HG03045 (cell line): ENCODE data around the gene GALNT18.

Experiments used
- ATAC-seq: cut with Tn5 transposase; IDR thresholded peaks from one replicate; pipeline ENCODE4 v1.9.1; 2021; ENCODE audit warnings: mild to moderate bottlenecking, moderate library complexity; ENCODE audit not compliant: unreplicated experiment

The GALNT18 gene

GRCh38 chr11:11569936-11570491 lies 51.8 kb downstream of the GALNT18 start:
- no peak for ATAC-seq

GRCh38 chr11:11568651-11569229 lies 53.1 kb downstream of the GALNT18 start:
- no peak for ATAC-seq

GRCh38 chr11:11567936-11568650 lies 53.7 kb downstream of the GALNT18 start:
- no peak for ATAC-seq

- no peak for ATAC-seq
Observed at GRCh38 chr11:11565636-11566035, 56.2 kb downstream of the GALNT18 start.

- ATAC-seq, result no peak
Observed at GRCh38 chr11:11563200-11563975, 58.4 kb downstream of the GALNT18 start.

GRCh38 chr11:11561991-11562390 lies 59.8 kb downstream of the GALNT18 start:
- ATAC-seq, result no peak

GRCh38 chr11:11558826-11559225 lies 63.0 kb downstream of the GALNT18 start:
- no peak for ATAC-seq

GRCh38 chr11:11558396-11558795 lies 63.4 kb downstream of the GALNT18 start:
- no peak for ATAC-seq

- ATAC-seq, result no peak
Observed at GRCh38 chr11:11555208-11555607, 66.6 kb downstream of the GALNT18 start.

GRCh38 chr11:11553573-11553972 lies 68.2 kb downstream of the GALNT18 start:
- ATAC-seq, result no peak

- ATAC-seq, result no peak
Observed at GRCh38 chr11:11552529-11553087, 69.2 kb downstream of the GALNT18 start.

GRCh38 chr11:11550534-11550933 lies 71.3 kb downstream of the GALNT18 start:
- no peak for ATAC-seq

GRCh38 chr11:11545285-11546275 lies 76.2 kb downstream of the GALNT18 start:
- ATAC-seq, result no peak

GRCh38 chr11:11543656-11544055 lies 78.1 kb downstream of the GALNT18 start:
- no peak for ATAC-seq

GRCh38 chr11:11540157-11540556 lies 81.6 kb downstream of the GALNT18 start:
- no peak for ATAC-seq

GRCh38 chr11:11538277-11538960 lies 83.4 kb downstream of the GALNT18 start:
- no peak for ATAC-seq

- ATAC-seq, result no peak
Observed at GRCh38 chr11:11537871-11538270, 83.9 kb downstream of the GALNT18 start.

GRCh38 chr11:11537372-11537771 lies 84.4 kb downstream of the GALNT18 start:
- ATAC-seq, result no peak

GRCh38 chr11:11536650-11537049 lies 85.2 kb downstream of the GALNT18 start:
- ATAC-seq, result no peak

GRCh38 chr11:11535611-11536010 lies 86.2 kb downstream of the GALNT18 start:
- no peak for ATAC-seq
